ENCODE results near the gene KIF17. TPM values are rescaled to one million over a fixed set of nuclear protein-coding genes. Genes with fewer than 3 reads are reported as not detected.

Gene KIF17
- total RNA-seq, 1 experiment from 2014 or later, result 4.0 TPM

DNA sequence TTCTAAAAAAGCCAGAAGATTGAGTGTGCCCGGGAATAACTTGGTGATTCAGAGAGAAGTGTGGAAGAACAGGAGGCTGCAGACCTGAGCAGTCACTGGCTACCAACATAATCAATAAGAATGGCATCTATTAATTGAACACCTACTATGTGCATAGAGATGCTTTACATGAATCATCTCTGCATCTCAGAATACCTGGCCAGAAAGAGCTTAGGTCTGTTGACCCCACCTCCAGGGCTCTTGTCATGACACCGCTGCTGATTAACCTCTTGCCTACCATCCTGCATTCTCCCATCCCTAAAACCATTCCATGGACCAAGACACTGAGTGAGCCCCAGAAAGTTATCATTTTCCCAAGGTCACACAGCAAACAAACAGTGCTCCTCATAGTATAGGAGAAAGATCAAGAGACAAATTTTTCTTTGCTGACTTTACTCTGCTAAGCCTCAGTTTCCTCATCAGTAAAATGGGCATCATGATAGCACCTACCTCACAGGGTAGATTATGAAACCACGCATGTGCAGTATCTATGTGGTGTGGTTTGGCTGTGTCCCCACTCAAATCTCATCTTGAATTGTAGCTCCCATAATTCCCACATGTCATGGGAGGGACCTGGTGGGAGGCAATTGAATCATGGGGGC is 100.8 kb downstream of the KIF17 start:
- DNase-seq (ENCODE audit: low read depth in 1 of 2, low spot score in 2 of 2), result no peak
- H3K27ac ChIP-seq, result no peak overlapping the region
- no peaks in the 10 kb centered on the region for H3K27me3 ChIP-seq (replicated peaks)
- H3K4me1 ChIP-seq (replicated peaks), result peaks cover 25% of the 10 kb centered on the region
- no peak overlapping the region for H3K4me3 ChIP-seq
- no peaks in the 10 kb centered on the region for H3K36me3 ChIP-seq
- no peaks in the 10 kb centered on the region for H3K9me3 ChIP-seq (replicated peaks)

DNA sequence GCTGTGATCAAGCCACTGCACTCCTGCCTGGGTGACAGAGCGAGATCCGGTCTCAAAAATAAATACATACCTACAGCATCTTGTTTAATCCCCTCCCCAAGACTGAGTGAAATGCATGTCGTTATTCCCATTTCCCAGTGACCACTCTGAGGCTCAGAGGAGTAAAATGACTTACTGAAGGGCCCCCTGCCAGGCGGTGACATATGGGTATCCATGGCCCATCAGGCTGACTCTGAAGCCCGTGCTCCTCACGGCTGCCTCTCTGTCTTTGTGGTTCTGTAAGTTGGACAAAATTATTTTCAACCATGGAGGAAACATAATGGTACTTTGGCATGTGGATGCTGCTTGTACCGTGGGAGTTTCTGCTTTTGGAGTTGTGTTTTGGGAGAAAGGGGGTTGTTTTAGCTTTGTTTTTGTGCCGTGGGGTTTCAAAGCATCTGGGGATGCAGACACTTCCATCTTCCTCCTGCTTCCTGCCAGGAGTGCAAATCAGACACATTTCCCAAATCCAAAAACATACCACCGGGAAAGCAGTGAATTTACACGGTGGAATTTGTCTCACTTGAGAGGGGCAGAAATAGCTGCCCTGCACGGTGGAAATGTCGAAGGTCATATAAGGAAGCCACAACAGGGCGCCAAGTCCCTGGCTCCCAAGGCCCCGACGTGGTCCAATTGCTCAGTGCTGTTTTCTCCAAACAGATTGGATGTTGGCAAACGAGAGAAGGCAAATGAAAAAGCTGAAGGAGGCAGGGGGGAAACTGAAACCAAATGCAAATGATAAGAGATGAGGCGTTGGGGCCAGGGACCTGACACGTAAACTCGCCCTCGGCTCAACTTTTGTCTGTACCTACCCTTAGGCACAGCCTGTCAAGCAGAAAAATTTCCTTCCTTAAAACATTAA is 101.6 kb downstream of the KIF17 start:
- H3K9me3 ChIP-seq (replicated peaks), result no peaks in the 10 kb centered on the region
- DNase-seq (ENCODE audit: low read depth in 1 of 2, low spot score in 2 of 2), result no peak
- peaks cover 28% of the 10 kb centered on the region for H3K4me1 ChIP-seq (replicated peaks)
- no peaks in the 10 kb centered on the region for H3K27me3 ChIP-seq (replicated peaks)
- no peak overlapping the region for H3K27ac ChIP-seq
- H3K36me3 ChIP-seq, result no peaks in the 10 kb centered on the region
- no peak overlapping the region for H3K4me3 ChIP-seq

DNA sequence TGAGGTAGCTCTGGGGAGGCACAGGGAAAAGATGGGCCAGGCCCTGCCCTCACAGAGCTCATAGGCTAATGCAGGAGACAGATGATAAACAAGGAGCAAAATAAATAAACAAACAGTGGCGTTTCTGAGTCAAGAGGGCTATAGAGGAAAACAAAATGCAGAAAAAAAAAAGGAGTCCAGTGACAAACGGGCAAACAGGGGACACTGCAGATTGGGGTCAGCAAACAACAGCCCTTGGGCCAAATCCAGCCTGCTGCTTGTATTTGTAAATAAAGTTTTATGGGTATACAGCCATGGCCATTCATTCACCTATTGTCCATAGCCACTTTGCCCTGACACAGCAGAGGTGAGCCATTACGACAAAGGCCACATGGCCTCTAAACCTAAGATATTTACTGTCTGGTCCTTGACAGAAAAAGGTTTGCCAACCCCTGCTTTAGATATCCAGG is 103.7 kb downstream of the KIF17 start:
- peaks cover 28% of the 10 kb centered on the region for H3K4me1 ChIP-seq (replicated peaks)
- peak overlapping the region; percentile 62 for H3K27ac ChIP-seq
- no peaks in the 10 kb centered on the region for H3K27me3 ChIP-seq (replicated peaks)
- H3K36me3 ChIP-seq, result no peaks in the 10 kb centered on the region
- no peaks in the 10 kb centered on the region for H3K9me3 ChIP-seq (replicated peaks)
- DNase-seq (ENCODE audit: low read depth in 1 of 2, low spot score in 2 of 2), result peak in 1 of 2 experiments; percentile 98
- H3K4me3 ChIP-seq, result no peak overlapping the region

Other genes with a start within 250 kb of the KIF17 start
- gene CAMK2N1, start 231.8 kb downstream of the KIF17 start, total RNA-seq (2014; rRNA removed; shearing (Covaris generic)), result 33.8 and 37.1 TPM in 2 replicates
- gene MUL1, start 209.9 kb downstream of the KIF17 start, total RNA-seq (2014; rRNA removed; shearing (Covaris generic)), result 25.4 and 42.2 TPM in 2 replicates
- not detected in 2 replicates for gene FAM43B, start 165.4 kb downstream of the KIF17 start, total RNA-seq (2014; rRNA removed; shearing (Covaris generic))
- not detected in 2 replicates for gene CDA, start 128.9 kb downstream of the KIF17 start, total RNA-seq (2014; rRNA removed; shearing (Covaris generic))
- gene PINK1, start 84.5 kb downstream of the KIF17 start, total RNA-seq (2014; rRNA removed; shearing (Covaris generic)), result 48.0 and 55.0 TPM in 2 replicates
- gene DDOST, start 56.6 kb downstream of the KIF17 start, total RNA-seq (2014; rRNA removed; shearing (Covaris generic)), result 249 and 352 TPM in 2 replicates
- gene SH2D5, start 14.7 kb upstream of the KIF17 start, total RNA-seq (2014; rRNA removed; shearing (Covaris generic)), result 0.82 and 5.3 TPM in 2 replicates
- 160 and 201 TPM in 2 replicates for gene HP1BP3, start 69.3 kb upstream of the KIF17 start, total RNA-seq (2014; rRNA removed; shearing (Covaris generic))

Measured in SJSA1 (cell line).